Fibroblast of the aortic adventitia (primary cell): Measurements from ENCODE around the gene TSPAN1. TPM values are rescaled to one million over a fixed set of nuclear protein-coding genes. Genes with fewer than 3 reads are reported as not detected.
A peak's percentile ranks its signal among the peaks of the same experiment; 100 is the strongest.

Experiments
- DNase-seq: peaks from one replicate; pipeline ENCODE4 v3.0.0-alpha.2; 2010; ENCODE audit warnings: low read depth
- H3K4me3 ChIP-seq: 2 replicates; pipeline ENCODE4 v1.5.1; 2011; ENCODE audit warnings: low read depth, mild to moderate bottlenecking, control low read depth, low read length, moderate library complexity
- total RNA-seq: library from RNA; depleted of rRNA; stranded (reverse); fragments of >200 nt; gene quantifications from 2 replicates; pipeline ENCODE4 v1.2.3, GENCODE V29; 2012; ENCODE audit warnings: low replicate concordance
- TF ChIP-seq, protein P1 (sequence below): IDR thresholded peaks from 2 replicates; pipeline ENCODE4 v1.5.1; 2011; ENCODE audit warnings: mild to moderate bottlenecking, low read length, control low read depth, inconsistent platforms; ENCODE audit not compliant: insufficient read depth

TSPAN1 gene, protein sequence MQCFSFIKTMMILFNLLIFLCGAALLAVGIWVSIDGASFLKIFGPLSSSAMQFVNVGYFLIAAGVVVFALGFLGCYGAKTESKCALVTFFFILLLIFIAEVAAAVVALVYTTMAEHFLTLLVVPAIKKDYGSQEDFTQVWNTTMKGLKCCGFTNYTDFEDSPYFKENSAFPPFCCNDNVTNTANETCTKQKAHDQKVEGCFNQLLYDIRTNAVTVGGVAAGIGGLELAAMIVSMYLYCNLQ
- 0.81 TPM in 1 of 2 replicates, not detected in the other for total RNA-seq

DNA sequence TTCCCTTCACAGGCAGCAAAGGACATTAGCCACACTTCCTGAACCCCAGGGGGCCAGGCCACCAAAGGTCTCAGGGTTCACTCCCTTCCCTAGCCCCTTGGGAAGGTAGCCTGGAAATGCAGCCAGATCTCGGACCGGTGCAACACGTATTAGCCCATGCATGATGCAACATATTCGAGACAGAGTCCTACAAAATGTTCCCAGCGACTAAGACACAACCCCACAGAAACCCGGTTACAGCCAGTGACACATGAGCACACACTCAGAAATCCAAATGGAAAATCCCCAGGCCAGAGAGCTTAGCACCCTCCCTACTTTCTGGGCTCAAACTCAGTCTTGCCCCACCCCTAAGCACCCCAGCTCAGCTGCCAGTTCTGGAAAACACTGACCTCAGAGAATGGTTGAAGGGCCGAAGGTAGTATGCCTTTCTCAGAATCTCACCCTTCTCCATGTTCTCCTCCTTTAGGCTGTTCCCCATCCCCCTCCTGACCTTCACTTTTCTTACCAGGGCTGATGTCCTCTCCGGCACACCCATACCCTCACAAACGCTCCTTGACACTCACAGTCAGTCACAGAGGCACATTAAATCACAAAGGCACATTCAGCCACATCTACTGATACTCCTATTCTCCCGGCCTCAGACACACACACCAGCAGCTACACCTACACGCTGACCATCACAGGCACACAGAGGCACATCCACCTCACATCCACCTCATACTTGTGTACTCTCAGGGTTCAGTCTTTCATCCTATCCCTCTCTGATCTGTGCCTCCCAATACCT is at the start of gene TSPAN1:
Gene TSPAN1 (plus strand): TSS at position 640 of the 784 bp plus-strand sequence. CDS start 6,021 bp downstream, outside the sequence.
- H3K4me3 ChIP-seq: no peak within 1 kb of the TSS
- DNase-seq: peak; percentile 64
- TF ChIP-seq, protein P1, sequence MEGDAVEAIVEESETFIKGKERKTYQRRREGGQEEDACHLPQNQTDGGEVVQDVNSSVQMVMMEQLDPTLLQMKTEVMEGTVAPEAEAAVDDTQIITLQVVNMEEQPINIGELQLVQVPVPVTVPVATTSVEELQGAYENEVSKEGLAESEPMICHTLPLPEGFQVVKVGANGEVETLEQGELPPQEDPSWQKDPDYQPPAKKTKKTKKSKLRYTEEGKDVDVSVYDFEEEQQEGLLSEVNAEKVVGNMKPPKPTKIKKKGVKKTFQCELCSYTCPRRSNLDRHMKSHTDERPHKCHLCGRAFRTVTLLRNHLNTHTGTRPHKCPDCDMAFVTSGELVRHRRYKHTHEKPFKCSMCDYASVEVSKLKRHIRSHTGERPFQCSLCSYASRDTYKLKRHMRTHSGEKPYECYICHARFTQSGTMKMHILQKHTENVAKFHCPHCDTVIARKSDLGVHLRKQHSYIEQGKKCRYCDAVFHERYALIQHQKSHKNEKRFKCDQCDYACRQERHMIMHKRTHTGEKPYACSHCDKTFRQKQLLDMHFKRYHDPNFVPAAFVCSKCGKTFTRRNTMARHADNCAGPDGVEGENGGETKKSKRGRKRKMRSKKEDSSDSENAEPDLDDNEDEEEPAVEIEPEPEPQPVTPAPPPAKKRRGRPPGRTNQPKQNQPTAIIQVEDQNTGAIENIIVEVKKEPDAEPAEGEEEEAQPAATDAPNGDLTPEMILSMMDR: no peak

DNA sequence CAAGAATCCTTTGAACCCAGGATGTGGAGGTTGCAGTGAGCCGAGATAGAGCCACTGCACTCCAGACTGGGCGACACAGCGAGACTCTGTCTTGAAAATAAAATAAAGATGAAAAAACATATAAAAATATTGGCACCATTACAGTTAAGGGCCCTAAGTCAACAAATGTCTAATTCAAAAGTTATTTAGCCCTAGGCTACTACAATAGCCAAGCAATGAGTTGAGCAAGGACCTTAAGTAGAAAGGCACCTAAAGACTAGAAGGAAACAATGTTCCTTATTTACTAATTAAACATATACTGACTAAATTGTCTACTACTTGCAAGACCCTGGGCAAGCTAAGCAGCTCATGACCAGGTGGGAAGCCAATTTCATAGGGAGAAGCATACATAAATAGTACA is 46.5 kb upstream of the TSPAN1 start:
- TF ChIP-seq, protein P1: no peak
- DNase-seq: no peak

DNA sequence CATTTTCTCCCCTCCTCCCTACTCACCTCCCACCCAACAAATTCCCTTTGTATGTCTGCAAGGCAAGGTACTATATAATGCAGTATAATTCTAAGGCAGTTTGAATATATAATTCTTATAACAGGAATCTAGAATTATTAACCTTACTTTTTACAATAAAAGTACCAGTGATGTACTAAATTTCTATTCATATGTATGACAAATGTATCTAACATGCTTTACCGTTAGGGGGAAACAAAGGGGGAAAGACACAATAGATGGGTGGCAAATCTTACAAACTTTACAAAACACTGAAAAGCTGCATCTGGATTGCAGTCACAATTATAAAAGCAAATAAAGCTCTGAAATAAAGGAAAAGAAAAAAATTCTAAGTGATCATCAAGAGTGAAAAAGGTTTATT is 44.8 kb upstream of the TSPAN1 start:
- TF ChIP-seq, protein P1: no peak
- DNase-seq: no peak
- peak overlapping the region; percentile 75 for H3K4me3 ChIP-seq

More for the DNA sequence above, 46.5 kb upstream of the TSPAN1 start:
- H3K4me3 ChIP-seq: no peak overlapping the region

DNA sequence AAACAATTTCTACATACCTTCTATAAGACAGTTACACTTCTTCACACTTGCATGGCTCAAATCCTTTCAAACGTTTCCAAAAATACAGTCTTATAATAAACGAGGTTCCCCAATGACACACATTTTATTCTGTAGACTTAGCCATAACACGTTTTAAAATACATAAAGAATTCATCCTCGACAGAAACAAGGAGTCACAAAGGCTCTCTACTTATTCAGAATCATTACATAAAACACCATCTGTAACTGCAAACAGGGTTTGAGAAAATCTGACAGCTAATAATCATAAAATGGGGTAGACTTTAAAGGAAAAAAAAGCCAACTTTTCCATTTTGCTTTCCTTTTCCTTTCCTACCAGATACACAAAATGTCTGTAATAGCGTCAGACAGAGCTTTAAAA is 44.3 kb upstream of the TSPAN1 start:
- H3K4me3 ChIP-seq: peak overlapping the region; percentile 75
- DNase-seq: no peak
- TF ChIP-seq, protein P1: no peak

DNA sequence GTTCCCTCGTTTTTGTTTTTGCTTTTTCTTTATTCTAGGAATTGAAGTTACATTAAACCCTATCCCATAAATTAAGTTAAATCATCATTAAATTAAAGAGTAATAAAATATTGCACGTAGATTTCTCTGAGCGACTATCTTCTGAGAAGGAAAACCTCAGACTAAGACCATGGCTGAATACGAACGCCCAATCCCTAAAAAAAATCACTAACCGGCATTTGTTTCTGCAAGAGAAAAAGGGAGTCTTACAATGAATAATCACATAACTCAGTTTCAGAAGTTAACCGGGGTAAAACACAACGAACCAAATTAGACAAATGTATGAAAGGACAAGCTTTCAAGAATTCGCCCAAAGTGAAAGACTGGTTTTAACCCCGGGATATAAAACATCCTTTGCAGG is 43.8 kb upstream of the TSPAN1 start:
- H3K4me3 ChIP-seq: peak overlapping the region; percentile 75
- peak; percentile 36 for DNase-seq
- TF ChIP-seq, protein P1: no peak

DNA sequence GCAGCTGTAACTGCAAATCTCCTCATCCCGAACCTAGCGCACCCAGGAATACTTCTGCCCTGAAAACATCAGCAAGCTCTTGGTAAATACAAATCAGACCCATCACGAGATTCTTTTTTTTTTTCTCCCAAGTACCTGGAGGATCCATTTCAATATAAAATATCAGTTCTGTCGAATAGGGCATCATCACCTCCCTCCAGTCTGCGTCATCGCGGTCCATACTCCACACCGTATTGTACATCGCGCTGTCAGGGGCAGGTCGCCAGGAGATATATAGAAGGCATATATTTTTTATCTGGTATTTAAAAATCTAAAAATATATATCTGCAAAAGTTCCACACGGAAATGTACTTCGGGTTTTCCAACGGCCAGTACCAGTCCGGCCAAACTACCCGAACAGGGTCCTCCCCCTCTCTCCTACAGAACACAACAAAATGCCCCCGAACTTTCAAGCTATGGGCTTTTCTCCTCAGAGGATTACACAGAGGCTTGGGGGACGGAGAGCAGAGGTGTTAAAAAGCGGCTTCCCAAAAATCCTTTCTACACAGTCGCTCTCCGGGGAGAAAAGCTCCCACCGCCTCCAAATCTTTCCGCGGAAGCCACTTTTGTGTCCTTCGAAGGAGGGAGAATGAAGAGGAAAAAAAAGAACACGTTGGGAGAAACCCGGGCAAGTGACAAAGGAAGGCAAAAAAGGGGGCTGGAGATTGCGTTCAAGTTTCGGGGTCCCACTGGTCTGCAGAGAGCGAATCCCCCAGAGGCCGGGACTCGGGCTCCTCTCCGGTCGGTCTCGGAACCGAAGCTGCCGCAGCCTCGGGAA is 43.0 kb upstream of the TSPAN1 start:
- H3K4me3 ChIP-seq: peak overlapping the region; percentile 75
- peak; percentile 35 for DNase-seq
- TF ChIP-seq, protein P1: no peak
